ENCODE data around the gene TRAF2.
"Not testable (repeated sequence)": the region's sequence is repeated elsewhere in the genome, so short reads cannot be mapped to it uniquely, and the experiment has no call there.

Gene TRAF2

GRCh38 chr9:136885950-136886578 lies at the start of gene TRAF2:
TRAF2 (plus strand) TSS chr9:136886516; CDS start chr9:136898741, 12,225 bp downstream.
- peak within 1 kb of the TSS; percentile 94 for H3K27ac Mint-ChIP-seq
- peak; percentile 99 for DNase-seq
- peaks cover 60% of the 10 kb centered on the region for H3K4me1 Mint-ChIP-seq
- peak; percentile 88 for ATAC-seq
- no peaks in the 10 kb centered on the region for H3K27me3 Mint-ChIP-seq
- H3K4me3 Mint-ChIP-seq, result peak within 1 kb of the TSS; percentile 98 to 100
- H3K9me3 Mint-ChIP-seq, result no peaks in the 10 kb centered on the region

- no peaks in the 10 kb centered on the region for H3K27me3 Mint-ChIP-seq
- H3K27ac Mint-ChIP-seq, result no peak overlapping the region
Observed at GRCh38 chr9:136837146-136837855, 49.0 kb upstream of the TRAF2 start.

GRCh38 chr9:136837856-136838277 lies 48.4 kb upstream of the TRAF2 start:
- not testable (repeated sequence) for H3K27me3 Mint-ChIP-seq, DNase-seq

More at GRCh38 chr9:136837146-136837855, 49.0 kb upstream of the TRAF2 start:
- no peak for DNase-seq
- no peak for ATAC-seq
- Mint-ChIP-seq H3K9me3 (no peaks in the 10 kb centered on the region), H3K4me3 (no peak overlapping the region), H3K4me1 (peaks cover 18% of the 10 kb centered on the region)

GRCh38 chr9:136838314-136839228 lies 47.7 kb upstream of the TRAF2 start:
- Mint-ChIP-seq H3K27me3 (peaks cover 3% of the 10 kb centered on the region), H3K27ac (peak overlapping the region in 1 of 2 donors; percentile 63), H3K4me1 (peaks cover 26% of the 10 kb centered on the region), H3K4me3 (no peak overlapping the region), H3K9me3 (no peaks in the 10 kb centered on the region)
- DNase-seq (no peak), ATAC-seq (no peak)

More at GRCh38 chr9:136837856-136838277, 48.4 kb upstream of the TRAF2 start:
- H3K4me3 Mint-ChIP-seq, ATAC-seq, H3K9me3 Mint-ChIP-seq: not testable (repeated sequence)
- Mint-ChIP-seq H3K4me1 (peaks cover 21% of the 10 kb centered on the region), H3K27ac (peak overlapping the region in 1 of 2 donors; percentile 42)

GRCh38 chr9:136839229-136840139 lies 46.8 kb upstream of the TRAF2 start:
- ATAC-seq (no peak), DNase-seq (no peak)
- peaks cover 9% of the 10 kb centered on the region for H3K27me3 Mint-ChIP-seq
- H3K9me3 Mint-ChIP-seq, result no peaks in the 10 kb centered on the region
- H3K4me3 Mint-ChIP-seq, result no peak overlapping the region
- H3K27ac Mint-ChIP-seq, result peak overlapping the region in 1 of 2 donors; percentile 34
- peaks cover 32% of the 10 kb centered on the region for H3K4me1 Mint-ChIP-seq

GRCh38 chr9:136840140-136840876 lies 46.0 kb upstream of the TRAF2 start:
- Mint-ChIP-seq H3K27me3 (peaks cover 14% of the 10 kb centered on the region), H3K9me3 (no peaks in the 10 kb centered on the region), H3K27ac (no peak overlapping the region), H3K4me1 (peaks cover 32% of the 10 kb centered on the region), H3K4me3 (no peak overlapping the region)
- DNase-seq, result no peak
- no peak for ATAC-seq

- Mint-ChIP-seq H3K4me3 (no peak overlapping the region), H3K4me1 (peaks cover 33% of the 10 kb centered on the region), H3K27me3 (peaks cover 21% of the 10 kb centered on the region), H3K27ac (peak overlapping the region in 1 of 2 donors; percentile 87), H3K9me3 (no peaks in the 10 kb centered on the region)
- DNase-seq (no peak), ATAC-seq (no peak)
Observed at GRCh38 chr9:136840877-136841645, 45.3 kb upstream of the TRAF2 start.

GRCh38 chr9:136841646-136842379 lies 44.5 kb upstream of the TRAF2 start:
- H3K27me3 Mint-ChIP-seq, result peaks cover 29% of the 10 kb centered on the region
- peaks cover 38% of the 10 kb centered on the region for H3K4me1 Mint-ChIP-seq
- peak overlapping the region in 1 of 2 donors; percentile 87 for H3K27ac Mint-ChIP-seq
- not testable (repeated sequence) for H3K9me3 Mint-ChIP-seq, DNase-seq, ATAC-seq
- peak overlapping the region; percentile 85 to 92 for H3K4me3 Mint-ChIP-seq

GRCh38 chr9:136842380-136842948 lies 43.9 kb upstream of the TRAF2 start, which contains the start of gene AJM1:
AJM1 (plus strand) TSS chr9:136842478; CDS start chr9:136844415, 1,937 bp downstream.
- Mint-ChIP-seq H3K4me3 (peak within 1 kb of the TSS; percentile 85 to 92), H3K4me1 (peaks cover 43% of the 10 kb centered on the region), H3K27me3 (peaks cover 35% of the 10 kb centered on the region), H3K27ac (peak within 1 kb of the TSS in 1 of 2 donors; percentile 87)
- ATAC-seq (peak; percentile 88), DNase-seq (peak; percentile 86)
- H3K9me3 Mint-ChIP-seq, result not testable (repeated sequence)

- peaks cover 43% of the 10 kb centered on the region for H3K27me3 Mint-ChIP-seq
- H3K27ac Mint-ChIP-seq, ATAC-seq, H3K9me3 Mint-ChIP-seq, DNase-seq: not testable (repeated sequence)
- peaks cover 50% of the 10 kb centered on the region for H3K4me1 Mint-ChIP-seq
- peak overlapping the region; percentile 64 to 68 for H3K4me3 Mint-ChIP-seq
Observed at GRCh38 chr9:136843159-136843800, 43.0 kb upstream of the TRAF2 start.

GRCh38 chr9:136843801-136844740 lies 42.2 kb upstream of the TRAF2 start:
- peak; percentile 2 for ATAC-seq
- Mint-ChIP-seq H3K4me3 (peak overlapping the region; percentile 64 to 68), H3K27me3 (peaks cover 43% of the 10 kb centered on the region), H3K4me1 (peaks cover 50% of the 10 kb centered on the region), H3K27ac (peak overlapping the region in 1 of 2 donors; percentile 88)
- not testable (repeated sequence) for H3K9me3 Mint-ChIP-seq
- DNase-seq, result peak; percentile 70 to 75
